ENCODE results near the gene R3HDM4. TPM values are rescaled to one million over a fixed set of nuclear protein-coding genes. Genes with fewer than 3 reads are reported as not detected.

Gene R3HDM4
- total and polyA plus RNA-seq, 9 of the 15 experiments (the other 6 are each of a cell fraction or from before 2014, with no cell fraction given): 3.2 to 154 (median 59.0) TPM

DNA sequence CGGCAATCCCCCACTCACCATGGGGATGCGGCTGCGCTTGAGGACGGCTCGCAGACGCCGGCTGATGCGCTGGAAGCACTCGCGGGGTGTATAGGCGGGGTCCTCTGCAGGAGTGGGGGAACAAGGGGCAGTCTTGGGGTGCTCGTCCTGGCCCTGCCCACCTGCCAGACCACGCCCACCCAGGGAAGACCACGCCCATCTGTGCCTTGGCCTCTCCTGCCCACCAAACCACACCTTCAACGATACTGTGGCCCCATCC lies 13.0 kb downstream of the R3HDM4 start (continued):
- TF ChIP-seq, protein P1, sequence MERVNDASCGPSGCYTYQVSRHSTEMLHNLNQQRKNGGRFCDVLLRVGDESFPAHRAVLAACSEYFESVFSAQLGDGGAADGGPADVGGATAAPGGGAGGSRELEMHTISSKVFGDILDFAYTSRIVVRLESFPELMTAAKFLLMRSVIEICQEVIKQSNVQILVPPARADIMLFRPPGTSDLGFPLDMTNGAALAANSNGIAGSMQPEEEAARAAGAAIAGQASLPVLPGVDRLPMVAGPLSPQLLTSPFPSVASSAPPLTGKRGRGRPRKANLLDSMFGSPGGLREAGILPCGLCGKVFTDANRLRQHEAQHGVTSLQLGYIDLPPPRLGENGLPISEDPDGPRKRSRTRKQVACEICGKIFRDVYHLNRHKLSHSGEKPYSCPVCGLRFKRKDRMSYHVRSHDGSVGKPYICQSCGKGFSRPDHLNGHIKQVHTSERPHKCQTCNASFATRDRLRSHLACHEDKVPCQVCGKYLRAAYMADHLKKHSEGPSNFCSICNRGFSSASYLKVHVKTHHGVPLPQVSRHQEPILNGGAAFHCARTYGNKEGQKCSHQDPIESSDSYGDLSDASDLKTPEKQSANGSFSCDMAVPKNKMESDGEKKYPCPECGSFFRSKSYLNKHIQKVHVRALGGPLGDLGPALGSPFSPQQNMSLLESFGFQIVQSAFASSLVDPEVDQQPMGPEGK (CRISPR knock-in tag; IDR thresholded peaks at IDR 0.05; ENCODE audit: borderline replicate concordance): no peak
- TF ChIP-seq, protein P2, sequence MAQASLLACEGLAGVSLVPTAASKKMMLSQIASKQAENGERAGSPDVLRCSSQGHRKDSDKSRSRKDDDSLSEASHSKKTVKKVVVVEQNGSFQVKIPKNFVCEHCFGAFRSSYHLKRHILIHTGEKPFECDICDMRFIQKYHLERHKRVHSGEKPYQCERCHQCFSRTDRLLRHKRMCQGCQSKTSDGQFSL (CRISPR knock-in tag; IDR thresholded peaks at IDR 0.05): peak; percentile 44; the same call in 1 of the 2 replicates
- TF ChIP-seq, protein P2 (tag; IDR thresholded peaks at IDR 0.05): no peak
- TF ChIP-seq GABPB1 (CRISPR knock-in tag; IDR thresholded peaks at IDR 0.05) (0 out of 2 replicates have a peak, but pooled peaks have one; percentile 3), CCNT2 (IDR thresholded peaks at IDR 0.05; ENCODE audit: borderline replicate concordance, extremely low read depth, insufficient read length, low read depth, low read length) (no peak)

DNA sequence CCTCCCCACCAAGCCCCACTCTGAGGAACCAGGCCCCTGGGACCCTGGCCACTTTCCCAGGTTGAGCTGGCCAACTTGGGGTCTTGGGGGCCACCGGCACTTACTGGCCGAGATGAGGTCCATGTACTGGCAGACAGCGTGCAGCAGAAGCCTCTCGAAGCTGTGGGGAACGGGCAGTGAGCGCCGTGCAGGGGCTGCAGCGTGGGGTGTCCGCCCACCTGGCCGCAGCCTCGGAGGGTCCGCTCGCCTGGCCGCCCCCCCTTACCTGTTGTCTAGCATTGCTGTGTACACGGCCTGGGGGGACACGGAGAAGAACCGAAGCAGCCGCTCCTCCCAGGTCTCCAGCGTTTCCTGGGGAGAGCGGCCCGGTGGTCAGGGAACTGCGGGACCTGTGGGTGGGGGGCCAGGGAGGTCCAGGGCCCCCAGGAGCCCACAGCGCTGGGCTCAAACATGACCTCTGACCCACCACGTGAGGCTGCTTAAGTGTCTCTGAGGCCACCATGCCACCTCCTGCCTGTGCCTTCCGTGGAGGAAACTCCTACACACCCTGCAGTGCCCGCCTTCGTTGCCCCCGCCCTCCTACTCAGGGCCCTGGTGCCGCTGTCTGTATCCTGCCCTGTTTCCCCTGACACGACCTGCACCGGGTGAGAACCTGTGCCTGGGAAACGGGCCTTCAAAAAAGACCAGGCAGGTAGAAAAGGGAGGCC lies 13.5 kb downstream of the R3HDM4 start:
- no peaks in the 10 kb centered on the region for H3K9me3 ChIP-seq (replicated peaks; ENCODE audit: control insufficient read depth, insufficient read depth, low read depth, low read length)
- no peak overlapping the region for H3K27ac ChIP-seq (ENCODE audit: extremely low read depth, low read depth, low read length)
- WGBS (ENCODE audit: insufficient coverage, low coverage, missing lambda C conversion rate): 85% methylated on average over 19 of the region's 32 CpGs
- POLR2A ChIA-PET: no interaction called here
- H3K79me2 ChIP-seq (ENCODE audit: control insufficient read depth, insufficient read depth, low read length): peaks cover 42% of the 10 kb centered on the region
- peaks cover 12% of the 10 kb centered on the region for H4K20me1 ChIP-seq (replicated peaks; ENCODE audit: control insufficient read depth, insufficient read depth, low read length)
- no TSS peak for BruUV-seq (replicated peaks)
- TF ChIP-seq RBFOX2 (IDR thresholded peaks at IDR 0.05; ENCODE audit: low read depth, low read length) (peak; percentile 65), RBM22 (IDR thresholded peaks at IDR 0.05; ENCODE audit: low read depth, low read length, poor library complexity, severe bottlenecking) (peak; percentile 17), NR3C1 (CRISPR knock-in tag; IDR thresholded peaks at IDR 0.05) (0 out of 2 replicates have a peak, but pooled peaks have one; percentile 29), MCM5 (IDR thresholded peaks at IDR 0.05; ENCODE audit: low read depth) (no peak)
- DNase-seq (ENCODE audit: extremely low read depth in 1 of 4, low spot score in 3 of 4): no peak
- H3K27me3 ChIP-seq (ENCODE audit: control insufficient read depth in 2 of 2, insufficient read depth in 2 of 2, low read length in 2 of 2): no peaks in the 10 kb centered on the region
- intact Hi-C loops (cut with micrococcal nuclease): no loop called here
- H3K4me1 ChIP-seq (replicated peaks in 1 of 2; ENCODE audit: control insufficient read depth in 2 of 2, insufficient read depth in 2 of 2, low read length in 2 of 2): peaks cover 34 to 77% of the 10 kb centered on the region in 2 experiments
- in situ Hi-C loops (cut with MboI): no loop called here
- FAIRE-seq: no peak
- H3K36me3 ChIP-seq (ENCODE audit: control insufficient read depth, insufficient read depth, low read length): peaks cover 60% of the 10 kb centered on the region; the same call in 2 of the 3 replicates
- CTCF ChIA-PET (ENCODE audit: low intra/inter-chr PET ratio): no interaction called here
- peaks cover 5% of the 10 kb centered on the region for H3K9me1 ChIP-seq (ENCODE audit: control insufficient read depth, insufficient read depth, low read length)
- no peak overlapping the region for H2AFZ ChIP-seq (ENCODE audit: low read depth, low read length)
- no peak overlapping the region for H3K4me3 ChIP-seq
- ATAC-seq: no peak
- H3K9ac ChIP-seq (ENCODE audit: insufficient read depth in 1 of 2, low read depth in 2 of 2, low read length in 2 of 2): peak overlapping the region in 1 of 2 experiments; percentile 61; a peak in 1 of 4 replicates
- no peak overlapping the region for H3K4me2 ChIP-seq (ENCODE audit: insufficient read depth, low read length)

All from K562 (cell line).